PC-9 (cell line): ENCODE results near the gene TCAP.

Source experiments
- EZH2 ChIP-seq: fragments of 200-600 bp; sonication (generic); IDR thresholded peaks from 2 replicates; pipeline ENCODE4 v1.8.0; 2017; ENCODE audit warnings: antibody characterized with exemption, low read depth
- TF ChIP-seq, protein P1 (sequence below): fragments of 200-600 bp; sonication (generic); conservative IDR thresholded peaks from 2 replicates; pipeline ENCODE4 v1.6.1; 2017; ENCODE audit warnings: mixed run types, antibody characterized with exemption, mild to moderate bottlenecking, moderate library complexity

DNA sequence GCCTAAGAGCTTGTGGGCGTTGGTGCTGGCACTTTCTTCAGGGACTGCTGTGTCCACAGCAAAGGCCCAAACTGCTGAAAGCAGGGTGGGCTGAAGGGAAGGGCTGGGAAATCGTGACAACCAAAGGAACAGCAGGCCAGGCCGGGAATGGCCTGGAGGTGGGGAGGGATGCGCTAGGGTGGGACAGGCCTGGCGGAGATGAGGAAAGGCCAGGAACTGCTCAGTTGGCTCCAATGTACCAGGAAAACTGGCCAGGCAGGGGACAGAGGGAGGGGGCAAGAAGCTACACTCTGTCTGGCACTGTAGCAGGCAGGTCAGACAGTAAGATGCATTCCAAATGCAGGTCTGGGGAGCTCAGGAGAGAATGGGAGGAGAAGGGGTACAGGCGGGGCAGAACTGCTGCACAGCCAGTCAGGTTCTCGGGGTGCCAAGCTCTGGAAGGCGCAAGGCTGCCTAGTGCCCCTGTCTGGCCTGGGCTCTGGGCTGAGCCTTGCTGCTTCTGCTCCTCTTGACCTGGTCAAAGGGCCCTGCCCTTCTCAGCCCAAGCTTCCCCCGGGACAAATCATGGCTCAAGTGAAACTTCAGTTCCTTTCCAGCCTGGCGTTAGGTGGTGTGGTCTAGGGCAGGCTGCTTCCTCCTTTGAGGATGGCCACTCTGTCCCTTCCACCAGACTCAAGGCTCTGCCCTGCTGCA is 10.4 kb downstream of the TCAP start:
- no peak for TF ChIP-seq EZH2
- TF ChIP-seq, protein P1, sequence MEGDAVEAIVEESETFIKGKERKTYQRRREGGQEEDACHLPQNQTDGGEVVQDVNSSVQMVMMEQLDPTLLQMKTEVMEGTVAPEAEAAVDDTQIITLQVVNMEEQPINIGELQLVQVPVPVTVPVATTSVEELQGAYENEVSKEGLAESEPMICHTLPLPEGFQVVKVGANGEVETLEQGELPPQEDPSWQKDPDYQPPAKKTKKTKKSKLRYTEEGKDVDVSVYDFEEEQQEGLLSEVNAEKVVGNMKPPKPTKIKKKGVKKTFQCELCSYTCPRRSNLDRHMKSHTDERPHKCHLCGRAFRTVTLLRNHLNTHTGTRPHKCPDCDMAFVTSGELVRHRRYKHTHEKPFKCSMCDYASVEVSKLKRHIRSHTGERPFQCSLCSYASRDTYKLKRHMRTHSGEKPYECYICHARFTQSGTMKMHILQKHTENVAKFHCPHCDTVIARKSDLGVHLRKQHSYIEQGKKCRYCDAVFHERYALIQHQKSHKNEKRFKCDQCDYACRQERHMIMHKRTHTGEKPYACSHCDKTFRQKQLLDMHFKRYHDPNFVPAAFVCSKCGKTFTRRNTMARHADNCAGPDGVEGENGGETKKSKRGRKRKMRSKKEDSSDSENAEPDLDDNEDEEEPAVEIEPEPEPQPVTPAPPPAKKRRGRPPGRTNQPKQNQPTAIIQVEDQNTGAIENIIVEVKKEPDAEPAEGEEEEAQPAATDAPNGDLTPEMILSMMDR, result no peak
